Subcutaneous abdominal adipose tissue (tissue), 5 donors: ENCODE measurements around the gene NOD2.

ENCODE experiments used
- H3K27ac ChIP-seq: one replicate; pipeline ENCODE4 v1.7.0; 2013; ENCODE audit warnings: low read depth, mild to moderate bottlenecking, inconsistent platforms, low read length, moderate library complexity
- H3K27me3 ChIP-seq, 5 donors: one replicate each; pipeline ENCODE4 v1.7.0; 2013; ENCODE audit warnings: low read length in 5 of 5, inconsistent platforms in 1 of 5; ENCODE audit not compliant: control insufficient read depth in 5 of 5, insufficient read depth in 4 of 5
- H3K36me3 ChIP-seq, 5 donors: one replicate each; pipeline ENCODE4 v1.7.0; 2013; ENCODE audit warnings: low read length in 5 of 5; ENCODE audit not compliant: control insufficient read depth in 5 of 5, insufficient read depth in 5 of 5
- H3K4me1 ChIP-seq, 5 donors: one replicate each; pipeline ENCODE4 v1.7.0; 2013; ENCODE audit warnings: low read length in 5 of 5, mild to moderate bottlenecking in 3 of 5, moderate library complexity in 1 of 5; ENCODE audit not compliant: control insufficient read depth in 5 of 5, insufficient read depth in 5 of 5
- H3K4me3 ChIP-seq, 5 donors: one replicate each; pipeline ENCODE4 v1.7.0; 2013; ENCODE audit warnings: low read length in 5 of 5, low read depth in 1 of 5
- H3K9ac ChIP-seq, 5 donors: one replicate each; pipeline ENCODE4 v1.7.0; 2013; ENCODE audit warnings: low read length in 5 of 5, mild to moderate bottlenecking in 4 of 5, moderate library complexity in 3 of 5
- H3K9me3 ChIP-seq, 5 donors: one replicate each; pipeline ENCODE4 v1.7.0; 2013; ENCODE audit warnings: low read length in 5 of 5; ENCODE audit not compliant: control insufficient read depth in 5 of 5
- donor health status: healthy.
- donor health status: healthy.
- donor health status: healthy.
- donor health status: healthy.
- donor health status: healthy.

Gene NOD2

GRCh38 chr16:50679676-50680555 is 13.5 kb upstream of the NOD2 start:
- Histone ChIP-seq H3K9ac (peak overlapping the region in 1 of 5 donors; percentile 37), H3K4me3 (peak overlapping the region in 3 of 5 donors; percentile 46 to 58 (median 54)), H3K36me3 (peaks cover 0 to 8% (median 0%) of the 10 kb centered on the region in 5 donors), H3K9me3 (no peaks in the 10 kb centered on the region), H3K27ac (no peak overlapping the region), H3K4me1 (peaks cover 0 to 38% (median 0%) of the 10 kb centered on the region in 5 donors), H3K27me3 (peaks cover 0 to 1% (median 0%) of the 10 kb centered on the region in 5 donors)

DNA sequence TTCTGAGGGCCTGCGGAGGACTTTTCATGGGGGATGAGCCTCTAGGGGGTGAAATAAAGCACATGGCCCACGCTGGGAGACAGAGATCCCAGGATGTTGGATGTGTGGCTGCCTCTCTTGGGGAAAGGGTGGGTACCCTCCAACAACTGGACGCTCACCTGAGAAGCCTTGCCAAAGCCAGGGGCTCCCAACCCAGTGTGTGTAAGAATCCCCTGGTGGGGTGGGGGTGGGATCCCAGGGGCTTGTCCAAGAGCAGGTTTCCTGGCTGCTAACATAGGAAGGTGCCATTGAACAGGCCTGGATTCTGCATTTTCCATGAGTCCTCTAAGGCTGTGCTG is 12.9 kb upstream of the NOD2 start:
- no peaks in the 10 kb centered on the region for H3K9me3 ChIP-seq
- H3K9ac ChIP-seq, result peak overlapping the region in 1 of 5 donors; percentile 37
- H3K36me3 ChIP-seq, result peaks cover 0 to 7% (median 0%) of the 10 kb centered on the region in 5 donors
- peak overlapping the region; percentile 31 to 58 (median 47) for H3K4me3 ChIP-seq
- H3K27ac ChIP-seq, result no peak overlapping the region
- H3K27me3 ChIP-seq, result no peaks in the 10 kb centered on the region
- peaks cover 0 to 40% (median 0%) of the 10 kb centered on the region in 5 donors for H3K4me1 ChIP-seq

DNA sequence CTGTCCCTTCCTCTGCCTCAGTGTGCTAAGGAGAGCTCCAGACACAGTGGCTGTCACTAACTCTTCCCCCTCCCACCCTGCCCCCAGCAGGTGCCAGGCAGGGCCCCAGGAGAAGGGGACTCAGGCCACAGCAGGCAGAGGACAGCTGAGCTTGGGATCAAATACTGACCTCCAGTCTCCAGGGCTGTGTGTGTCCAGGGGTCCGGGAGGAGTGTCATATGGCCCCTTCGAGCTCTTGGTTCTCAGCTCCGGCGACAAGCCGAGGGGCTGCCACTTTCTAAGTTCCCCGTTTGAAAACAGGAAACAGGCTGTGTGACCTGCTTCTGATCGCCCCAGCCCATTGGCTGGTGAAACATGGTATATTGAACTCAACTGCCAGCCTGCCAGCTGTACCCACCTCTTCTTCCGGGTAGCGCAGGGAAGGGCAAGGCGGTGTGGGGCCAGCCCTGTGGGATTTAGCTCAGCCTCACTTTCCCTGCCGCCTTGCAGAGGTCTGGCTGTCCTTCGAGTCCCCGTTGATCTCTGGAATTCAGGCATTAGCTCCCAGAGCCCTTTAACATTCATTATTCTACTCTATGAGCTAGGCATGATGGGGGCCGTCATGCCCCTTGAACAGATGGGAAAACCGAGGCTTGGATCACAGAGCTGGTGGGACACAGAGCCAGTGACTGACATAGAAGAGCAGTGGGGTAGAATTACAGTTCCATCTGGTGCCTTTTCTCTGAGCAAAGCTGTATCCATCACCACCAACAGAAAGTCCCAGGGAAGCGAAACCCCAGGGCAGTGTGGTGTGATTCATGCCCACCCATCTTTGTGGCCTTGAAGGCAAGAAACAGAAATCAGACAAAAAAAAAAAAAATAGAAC is 12.2 kb upstream of the NOD2 start, which contains the start of gene SNX20:
SNX20 (minus strand) TSS at position 292 of the 865 bp plus-strand sequence. CDS start 3,786 bp downstream, outside the sequence.
- peak within 1 kb of the TSS in 2 of 5 donors; percentile 37 to 51 for H3K9ac ChIP-seq
- H3K4me3 ChIP-seq, result peak within 1 kb of the TSS; percentile 31 to 58 (median 47)
- no peaks in the 10 kb centered on the region for H3K9me3 ChIP-seq
- H3K36me3 ChIP-seq, result peaks cover 0 to under 1% (median 0%) of the 10 kb centered on the region in 5 donors
- H3K4me1 ChIP-seq, result peaks cover 0 to 40% (median 0%) of the 10 kb centered on the region in 5 donors
- no peaks in the 10 kb centered on the region for H3K27me3 ChIP-seq
- no peak within 1 kb of the TSS for H3K27ac ChIP-seq

DNA sequence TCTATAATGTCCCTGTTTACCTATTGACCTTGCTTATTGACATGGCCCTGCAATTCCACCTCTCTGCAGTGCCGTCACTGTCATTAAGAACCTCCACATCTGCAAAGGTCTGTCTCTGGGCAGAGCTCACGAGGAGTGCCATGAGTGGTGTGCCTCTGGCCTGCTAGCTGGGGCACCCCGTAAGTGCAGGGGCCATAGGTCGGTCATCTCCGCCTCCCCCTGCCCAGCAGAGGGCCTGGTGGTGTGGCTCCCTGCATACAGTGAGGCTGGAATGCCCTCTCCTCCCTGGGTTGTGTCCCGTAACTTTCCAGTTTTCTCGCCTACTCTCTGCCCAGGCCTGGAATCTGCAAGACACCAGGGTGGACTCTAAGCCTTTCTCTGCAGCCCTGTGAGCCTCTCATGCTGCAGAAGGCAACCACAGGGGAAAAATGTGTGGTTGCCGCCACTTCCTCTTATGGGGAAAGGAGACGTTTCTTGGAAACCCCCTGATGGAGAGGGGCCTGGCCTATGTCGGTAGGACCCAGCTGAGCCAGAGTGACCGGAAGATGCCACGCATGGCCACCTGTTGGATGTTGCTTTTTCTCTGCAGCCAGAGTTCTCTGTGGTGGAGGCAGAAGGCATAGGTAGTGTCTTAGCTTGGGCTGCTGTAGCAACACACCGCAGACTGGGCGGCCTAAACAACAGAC is 9.6 kb upstream of the NOD2 start:
- H3K27me3 ChIP-seq, result no peaks in the 10 kb centered on the region
- H3K4me3 ChIP-seq, result no peak overlapping the region
- H3K9ac ChIP-seq, result no peak overlapping the region
- H3K9me3 ChIP-seq, result no peaks in the 10 kb centered on the region
- no peaks in the 10 kb centered on the region for H3K36me3 ChIP-seq
- H3K4me1 ChIP-seq, result peaks cover 0 to 43% (median 3%) of the 10 kb centered on the region in 5 donors
- H3K27ac ChIP-seq, result no peak overlapping the region

DNA sequence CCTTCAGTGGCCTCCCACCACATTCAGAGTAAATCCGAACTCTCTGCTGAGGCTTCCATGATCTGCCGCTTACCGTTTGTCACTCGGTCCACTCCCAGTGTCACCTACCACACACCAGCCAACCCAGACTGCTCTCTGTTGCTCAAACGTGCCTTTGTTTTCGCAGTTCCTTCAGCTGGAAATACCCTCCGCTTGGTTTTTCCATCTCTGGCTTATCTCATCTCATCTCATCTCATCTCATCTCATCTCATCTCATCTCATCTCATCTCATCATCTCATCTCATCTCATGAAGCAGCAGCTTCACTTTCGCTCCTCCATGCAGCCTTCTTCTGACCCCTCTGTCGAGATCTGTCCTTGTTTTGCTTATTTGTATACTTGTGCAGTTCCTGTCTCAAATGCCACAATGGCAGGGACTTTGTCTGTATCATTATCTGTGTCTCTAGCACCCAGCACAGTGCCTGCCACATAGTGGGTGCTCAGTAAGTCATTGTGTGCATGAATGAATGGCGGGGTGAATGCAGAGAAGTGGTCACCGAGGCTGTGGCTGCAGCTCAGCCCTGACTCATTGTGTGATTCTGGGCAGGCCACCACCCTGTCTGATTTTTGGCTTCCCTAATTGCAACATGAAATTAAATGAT is 8.5 kb upstream of the NOD2 start:
- Histone ChIP-seq H3K4me3 (no peak overlapping the region), H3K27me3 (no peaks in the 10 kb centered on the region), H3K9me3 (no peaks in the 10 kb centered on the region), H3K36me3 (no peaks in the 10 kb centered on the region), H3K4me1 (peaks cover 0 to 32% (median 3%) of the 10 kb centered on the region in 5 donors), H3K27ac (no peak overlapping the region), H3K9ac (no peak overlapping the region)

DNA sequence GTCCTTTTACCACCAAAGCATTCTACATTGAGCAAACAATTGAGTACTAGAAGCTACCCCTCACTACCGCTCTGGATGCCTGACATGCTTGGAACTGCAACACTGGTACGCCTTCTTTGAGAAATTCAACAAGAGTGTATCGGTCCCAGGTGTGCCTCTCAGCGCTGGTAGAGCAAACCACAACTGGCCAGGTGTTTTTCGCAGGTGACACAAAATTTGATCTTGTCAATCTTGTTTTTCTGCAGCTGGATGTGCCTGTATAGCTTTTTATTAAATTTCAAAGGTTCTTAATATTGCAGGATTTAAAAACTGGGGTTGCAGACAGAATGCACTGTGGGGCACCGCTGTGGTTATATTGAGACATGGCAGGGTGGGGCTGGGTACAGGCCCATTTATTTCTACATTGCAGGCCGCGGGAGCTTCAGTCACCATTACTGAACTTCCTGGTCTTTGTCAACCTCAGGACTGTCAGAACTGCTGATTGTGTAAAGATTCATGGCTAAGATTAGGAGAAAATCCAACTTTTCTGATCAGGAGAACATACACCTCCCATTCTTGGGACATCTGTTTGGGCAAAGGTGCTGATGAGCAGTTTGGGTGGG is 7.8 kb upstream of the NOD2 start:
- Histone ChIP-seq H3K36me3 (no peaks in the 10 kb centered on the region), H3K9ac (no peak overlapping the region), H3K27me3 (no peaks in the 10 kb centered on the region), H3K9me3 (no peaks in the 10 kb centered on the region), H3K27ac (no peak overlapping the region), H3K4me3 (no peak overlapping the region), H3K4me1 (peaks cover 0 to 26% (median 3%) of the 10 kb centered on the region in 5 donors)

DNA sequence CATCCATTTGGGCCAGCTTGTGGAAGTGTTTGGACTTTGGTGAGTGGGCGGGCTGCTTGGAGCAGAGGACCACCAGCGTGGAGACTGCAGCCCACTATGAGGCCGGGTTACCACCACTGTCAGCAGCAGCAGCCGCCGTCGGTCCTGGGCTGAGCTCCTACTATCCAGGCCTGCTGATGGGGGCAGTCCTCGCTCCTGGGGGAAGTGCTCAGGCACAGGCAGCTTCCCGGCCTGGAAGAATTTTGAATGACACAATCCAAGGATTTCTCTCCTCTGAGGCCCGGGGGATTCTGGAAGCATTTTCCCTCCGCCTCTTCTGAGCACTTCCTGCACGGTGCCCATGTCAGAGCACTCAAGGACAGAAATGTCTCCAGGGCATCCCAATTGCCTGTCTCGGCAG is 5.3 kb upstream of the NOD2 start:
- Histone ChIP-seq H3K9me3 (no peaks in the 10 kb centered on the region), H3K27ac (no peak overlapping the region), H3K9ac (peak overlapping the region in 1 of 5 donors; percentile 20), H3K4me3 (no peak overlapping the region), H3K36me3 (no peaks in the 10 kb centered on the region), H3K27me3 (no peaks in the 10 kb centered on the region), H3K4me1 (peaks cover 0 to 28% (median 7%) of the 10 kb centered on the region in 5 donors)

DNA sequence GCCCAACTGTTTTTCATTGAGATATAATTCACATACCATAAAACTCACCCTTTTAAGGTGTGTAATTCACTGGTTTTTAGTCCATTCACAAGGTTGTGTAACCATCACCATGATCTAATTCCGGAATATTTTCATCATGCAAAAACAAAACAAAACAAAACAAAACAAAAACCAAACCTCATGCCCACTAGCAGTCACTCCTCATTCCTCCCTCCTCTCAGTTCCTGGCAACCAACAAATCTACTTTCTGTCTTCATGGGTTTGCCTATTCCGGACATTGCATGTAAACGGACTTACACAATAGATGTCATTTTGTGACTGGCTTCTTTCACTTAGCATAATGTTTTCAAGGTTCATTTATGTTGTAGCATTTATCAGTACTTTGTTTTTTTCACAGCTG is 4.5 kb upstream of the NOD2 start:
- no peaks in the 10 kb centered on the region for H3K9me3 ChIP-seq
- no peak overlapping the region for H3K4me3 ChIP-seq
- H3K9ac ChIP-seq, result no peak overlapping the region
- H3K27me3 ChIP-seq, result no peaks in the 10 kb centered on the region
- peaks cover 3 to 27% (median 13%) of the 10 kb centered on the region in 5 donors for H3K4me1 ChIP-seq
- H3K36me3 ChIP-seq, result no peaks in the 10 kb centered on the region
- no peak overlapping the region for H3K27ac ChIP-seq

DNA sequence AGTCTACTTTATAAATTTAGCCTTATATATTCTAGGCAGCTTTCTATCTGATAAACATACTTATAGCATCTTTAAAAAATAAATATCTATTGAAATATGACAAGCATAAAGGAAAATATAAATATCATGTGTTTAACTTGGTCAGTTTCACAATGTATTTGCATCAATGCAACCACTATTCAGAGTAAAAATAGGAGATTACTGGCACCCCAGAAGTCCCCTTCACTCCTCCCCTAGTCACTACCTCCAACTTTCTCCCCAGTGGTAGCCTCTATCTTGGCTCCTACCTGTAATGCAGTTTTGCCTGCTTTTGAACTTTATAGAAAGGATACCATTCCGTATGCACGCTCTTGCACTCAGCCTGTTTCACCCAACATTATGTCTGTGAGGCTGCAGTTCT is 3.2 kb upstream of the NOD2 start:
- no peaks in the 10 kb centered on the region for H3K9me3 ChIP-seq
- H3K36me3 ChIP-seq, result no peaks in the 10 kb centered on the region
- no peak overlapping the region for H3K27ac ChIP-seq
- peaks cover 0 to 2% (median 0%) of the 10 kb centered on the region in 5 donors for H3K27me3 ChIP-seq
- H3K4me3 ChIP-seq, result no peak overlapping the region
- no peak overlapping the region for H3K9ac ChIP-seq
- H3K4me1 ChIP-seq, result peaks cover 3 to 23% (median 18%) of the 10 kb centered on the region in 5 donors
